GM19324 (cell line): Measurements from ENCODE around the gene BTBD16.

Experiments used
- ATAC-seq: cut with Tn5 transposase; IDR thresholded peaks from one replicate; pipeline ENCODE4 v1.9.1; 2021; ENCODE audit warnings: mild to moderate bottlenecking, moderate library complexity; ENCODE audit not compliant: unreplicated experiment, low FRiP score

The BTBD16 gene

DNA sequence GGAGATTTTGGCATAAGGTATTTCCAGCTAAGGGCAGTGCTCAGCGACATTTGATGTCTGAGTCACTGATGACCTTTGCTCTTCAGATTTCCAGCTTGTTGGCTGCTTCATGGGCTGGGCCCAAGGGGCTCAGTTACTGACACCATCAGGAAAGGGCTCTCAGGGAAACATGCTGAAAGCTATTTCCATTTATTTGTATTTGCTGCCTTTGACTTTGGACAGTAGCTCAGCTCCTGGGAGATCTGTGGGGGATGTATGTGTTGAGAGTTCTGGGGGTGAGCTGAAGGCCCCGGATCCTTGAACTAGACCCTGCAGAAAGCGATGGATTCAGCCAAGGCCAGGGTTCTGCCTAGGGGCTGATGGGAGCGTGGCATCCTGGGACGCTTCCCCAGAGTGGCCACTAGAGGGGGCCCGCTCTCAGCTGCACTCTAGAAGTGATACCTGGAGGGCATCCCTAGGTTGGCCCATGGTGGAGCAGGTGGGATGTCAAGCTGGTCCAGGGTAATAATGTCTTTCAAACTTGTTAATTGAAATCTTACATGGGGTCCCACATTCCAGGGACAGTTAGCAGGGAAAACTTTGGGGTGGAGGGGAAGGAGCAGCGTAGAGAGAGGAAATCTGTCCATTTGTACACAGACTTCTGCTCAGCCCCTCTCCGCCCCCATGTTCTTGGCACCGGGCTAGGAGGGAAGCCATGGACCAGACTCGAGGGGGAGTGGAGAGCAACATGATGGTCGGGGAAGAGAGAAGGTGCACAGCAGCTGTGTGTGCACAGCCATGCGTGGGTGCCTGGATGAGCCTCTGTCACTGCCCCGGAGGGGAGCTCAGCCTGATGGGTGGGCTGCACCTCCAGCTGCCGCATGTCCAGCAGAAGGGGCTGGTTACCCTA is 3.0 kb upstream of the BTBD16 start:
- ATAC-seq = peak; percentile 85

DNA sequence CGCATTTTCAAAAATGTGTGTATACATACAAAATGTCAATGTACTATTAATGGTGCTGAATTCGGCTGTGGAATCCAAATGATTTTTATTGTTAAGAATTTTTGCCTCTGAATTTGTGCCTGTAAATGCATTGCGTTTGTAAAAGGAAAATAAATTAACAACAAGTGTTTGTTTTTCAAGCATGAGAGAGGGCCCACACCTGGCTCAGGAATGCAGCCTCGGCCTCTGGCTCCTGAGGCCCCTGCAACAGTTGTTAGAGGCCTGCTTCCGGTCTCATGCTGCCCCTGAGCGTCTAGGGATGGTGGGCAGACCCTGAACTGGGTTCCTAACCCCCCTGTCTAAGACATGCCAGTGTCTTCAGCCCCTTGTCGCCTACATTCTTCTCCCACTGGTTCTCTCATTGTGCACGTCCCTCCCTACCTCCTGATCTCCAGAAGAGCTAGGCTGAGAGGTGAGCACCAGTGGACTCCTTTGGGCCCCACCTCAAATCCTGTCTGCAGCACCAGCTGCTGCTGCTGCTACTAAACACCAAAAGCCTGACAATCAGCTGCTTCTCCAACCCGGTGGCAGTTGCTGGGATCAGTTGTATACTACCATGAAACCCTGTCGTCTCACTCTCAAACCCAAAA is 1.9 kb upstream of the BTBD16 start:
- ATAC-seq = no peak

DNA sequence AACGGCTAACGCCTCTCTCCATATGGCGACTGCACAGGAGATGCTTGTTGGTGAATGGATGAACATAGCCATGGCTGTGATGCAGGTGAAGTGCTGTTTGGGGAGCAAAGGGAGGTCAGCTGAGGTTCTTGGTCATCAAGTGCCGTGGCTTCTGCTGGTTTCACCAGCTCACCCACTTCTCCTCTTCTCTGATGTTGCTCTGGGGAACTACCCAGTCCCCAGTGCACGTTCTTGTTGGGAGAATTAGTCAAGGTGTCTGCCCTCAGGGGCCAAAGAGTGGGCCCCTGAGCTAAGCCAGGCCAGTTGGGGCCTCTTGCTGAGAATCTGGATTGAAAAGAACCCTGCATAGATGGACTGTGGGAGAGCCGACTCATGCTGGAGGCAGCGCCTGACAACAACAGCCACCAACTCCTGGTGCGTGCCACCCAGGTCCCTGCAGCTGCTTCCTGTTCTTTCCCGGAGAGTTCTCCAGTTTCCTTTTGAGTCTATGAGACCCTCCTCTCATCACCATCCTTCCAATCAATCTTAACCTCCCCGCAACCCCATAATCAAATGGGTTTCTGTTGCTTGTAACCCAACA is 3.0 kb downstream of the BTBD16 start:
- ATAC-seq = no peak

DNA sequence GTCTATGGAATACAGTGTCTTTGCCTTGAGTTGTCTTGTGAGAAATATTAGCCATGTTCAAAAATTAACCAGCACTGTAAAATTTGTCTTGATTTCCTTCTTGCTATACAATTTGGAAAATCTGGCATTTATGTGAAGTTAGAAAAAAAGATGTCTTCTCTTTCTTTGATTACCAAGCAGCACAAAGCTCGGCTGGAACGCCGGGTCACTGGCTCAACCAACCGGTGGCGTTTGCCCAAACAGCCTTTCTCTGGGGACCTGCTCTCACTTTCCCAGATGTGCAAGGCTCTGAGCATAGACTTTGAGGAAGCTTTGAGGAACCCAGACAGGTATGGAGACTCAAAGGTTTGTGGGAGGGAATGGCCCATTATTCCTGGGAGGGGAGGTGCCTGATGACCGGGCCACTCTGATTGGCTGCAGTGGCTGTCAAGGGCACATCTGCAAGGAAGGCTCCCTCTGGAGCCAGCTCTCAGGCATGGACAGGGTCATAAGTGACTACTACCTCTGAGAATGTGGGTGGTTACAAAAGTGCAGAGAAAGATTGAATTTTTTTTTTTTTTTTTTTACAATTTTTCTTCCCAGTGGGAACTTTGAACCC is 5.6 kb downstream of the BTBD16 start:
- no peak for ATAC-seq

DNA sequence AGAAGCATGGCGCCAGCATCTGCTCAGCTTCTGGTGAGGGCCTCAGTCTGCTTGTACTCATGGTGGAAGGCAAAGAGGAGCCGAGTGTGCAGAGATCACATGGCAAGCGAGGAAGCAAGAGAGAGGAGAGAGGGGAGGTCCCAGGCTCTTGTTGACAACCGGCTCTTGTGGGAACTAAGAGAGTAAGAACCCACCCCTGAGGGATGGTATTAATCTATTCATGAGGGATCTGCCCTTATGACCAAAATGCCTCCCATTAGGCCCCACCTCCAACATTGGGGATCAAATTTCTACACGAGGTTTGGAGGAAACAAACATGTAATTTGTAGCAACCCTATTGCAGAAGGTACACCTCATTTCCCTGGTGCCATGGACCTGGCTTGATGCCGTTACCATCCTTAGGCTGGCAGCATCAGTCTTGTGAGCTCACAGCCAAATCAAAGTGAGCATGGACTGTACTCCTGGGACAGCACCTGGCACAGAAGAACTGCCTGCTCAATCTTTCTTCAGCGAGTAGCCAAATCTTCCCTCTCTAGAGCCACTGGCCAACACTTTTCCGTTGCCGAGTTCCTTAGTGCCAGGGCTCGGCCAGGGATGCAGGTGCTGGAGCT is 6.5 kb downstream of the BTBD16 start:
- ATAC-seq = no peak

DNA sequence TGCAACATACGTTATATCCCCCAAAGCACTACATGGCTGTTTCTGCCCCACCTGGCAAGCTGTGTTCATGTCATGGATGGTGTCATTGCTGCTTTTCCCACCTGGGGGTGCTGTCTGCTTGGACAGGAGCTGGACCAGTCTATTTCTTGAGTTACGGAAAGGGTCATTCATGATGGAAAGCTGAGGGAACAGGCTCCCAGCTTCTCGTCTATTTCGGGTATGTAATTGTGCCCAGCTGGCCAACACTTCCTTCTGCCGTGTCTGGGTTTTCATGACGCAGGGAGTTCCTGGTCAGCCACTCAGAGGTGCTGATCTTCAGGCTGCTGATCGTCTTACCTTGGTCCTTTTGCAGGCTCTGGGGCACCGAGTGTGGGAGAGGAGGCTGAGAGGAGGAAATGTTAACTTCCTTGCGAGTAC is 8.6 kb downstream of the BTBD16 start:
- ATAC-seq = no peak

DNA sequence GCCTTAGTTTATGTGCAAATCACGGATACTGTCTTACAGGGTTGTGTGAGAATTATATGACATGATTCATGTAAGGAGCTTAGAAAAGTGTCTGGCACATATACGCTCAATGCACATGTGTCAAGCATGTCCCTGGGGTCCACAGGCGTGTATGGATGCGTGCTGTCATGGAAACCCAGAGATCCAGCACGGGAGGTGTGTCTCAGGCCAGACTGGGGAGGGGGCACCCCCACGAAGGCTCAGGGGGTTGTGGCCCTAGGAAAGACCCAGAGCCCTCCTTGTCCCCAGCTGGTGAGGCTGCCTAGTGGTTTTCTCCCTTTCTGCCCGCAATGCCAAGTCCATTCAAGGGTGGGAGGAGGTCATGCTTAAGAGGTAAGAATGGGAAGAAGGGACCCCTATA is 9.1 kb downstream of the BTBD16 start:
- no peak for ATAC-seq

DNA sequence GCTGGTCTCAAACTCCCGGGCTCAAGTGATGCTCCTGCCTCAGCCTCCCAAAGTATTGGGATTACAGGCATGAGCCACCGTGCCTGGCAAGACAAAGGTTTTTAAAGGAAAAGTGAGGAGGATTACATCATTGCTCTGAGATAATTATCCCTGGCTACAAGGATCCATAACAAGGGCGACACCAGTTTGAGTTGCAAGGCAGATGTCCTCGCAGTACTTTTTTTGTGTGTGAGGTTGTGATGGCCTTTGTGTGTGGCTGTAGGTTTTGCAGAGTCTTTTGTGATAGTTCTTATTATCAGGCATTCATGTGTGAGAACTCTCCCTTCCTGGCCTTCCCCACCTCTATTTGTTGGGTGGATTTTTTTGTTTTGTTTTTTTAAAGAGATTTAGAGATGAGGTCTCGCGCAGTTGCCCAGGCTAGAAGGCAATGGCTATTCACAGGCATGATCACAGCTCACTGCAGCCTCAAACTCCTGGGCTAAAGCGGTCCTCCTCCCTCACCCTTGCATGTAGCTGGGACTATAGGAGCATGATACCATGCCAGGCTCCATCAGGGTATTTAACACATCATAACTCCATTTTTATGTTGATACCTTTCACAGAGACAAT is 10.0 kb downstream of the BTBD16 start:
- ATAC-seq = no peak

DNA sequence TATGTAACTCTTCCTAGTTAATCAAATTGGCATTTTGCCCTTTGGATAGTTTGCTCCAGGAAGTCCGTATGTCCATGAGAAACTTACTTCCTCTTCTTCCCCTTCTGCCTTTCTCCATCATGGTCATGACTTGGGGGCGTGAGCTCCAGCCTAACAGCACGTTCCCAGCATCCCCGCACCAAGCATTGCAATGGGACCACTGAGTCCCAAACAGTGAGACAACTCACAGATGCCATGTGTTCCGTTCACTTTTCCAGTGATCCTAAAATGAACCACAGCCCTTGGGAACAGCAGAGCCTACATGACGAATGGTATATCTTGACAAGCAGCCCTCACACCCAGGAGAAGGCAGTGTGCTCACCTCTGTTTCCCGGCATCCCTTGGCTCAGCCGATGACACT is 10.7 kb downstream of the BTBD16 start:
- ATAC-seq = no peak

DNA sequence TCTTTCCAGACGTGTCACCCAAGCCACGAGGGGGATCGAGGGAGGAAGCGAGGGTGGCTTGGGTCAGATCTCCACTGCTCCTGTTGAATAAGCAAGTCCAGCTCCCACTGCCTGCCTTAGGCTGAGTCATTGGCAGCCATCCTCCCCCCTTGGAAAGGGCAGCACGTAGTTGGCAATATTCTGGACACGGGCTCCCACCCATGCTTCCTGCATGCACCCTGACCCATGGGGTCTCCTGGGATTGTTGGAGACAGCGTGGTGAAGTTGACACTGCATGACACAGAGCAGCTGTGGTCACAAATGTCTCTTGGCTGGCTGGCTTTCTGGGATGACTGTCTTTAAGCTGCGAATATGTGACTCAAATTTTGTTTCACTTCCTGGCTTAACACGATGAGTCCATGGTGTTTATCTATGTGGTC is 11.2 kb downstream of the BTBD16 start:
- no peak for ATAC-seq

DNA sequence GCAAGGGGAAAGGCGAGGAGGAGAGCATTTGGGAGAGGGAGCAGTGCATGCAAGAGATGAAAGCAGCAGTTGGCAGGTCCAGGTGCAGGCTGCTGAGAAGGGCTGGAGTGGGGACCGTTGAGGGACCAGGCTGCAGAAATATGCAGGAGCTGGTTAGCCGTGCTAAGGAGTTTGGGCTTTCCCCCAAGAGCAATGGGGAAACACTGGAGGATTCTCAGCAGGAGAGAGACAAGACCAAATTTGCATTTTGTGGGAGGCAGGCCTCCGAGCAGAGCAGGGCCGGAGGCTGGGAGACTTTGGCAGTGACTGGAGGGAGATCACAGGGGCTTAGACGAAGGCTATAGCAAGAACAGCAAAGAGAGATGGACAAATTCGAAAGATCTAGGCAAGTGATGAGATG is 11.8 kb downstream of the BTBD16 start:
- ATAC-seq = no peak

DNA sequence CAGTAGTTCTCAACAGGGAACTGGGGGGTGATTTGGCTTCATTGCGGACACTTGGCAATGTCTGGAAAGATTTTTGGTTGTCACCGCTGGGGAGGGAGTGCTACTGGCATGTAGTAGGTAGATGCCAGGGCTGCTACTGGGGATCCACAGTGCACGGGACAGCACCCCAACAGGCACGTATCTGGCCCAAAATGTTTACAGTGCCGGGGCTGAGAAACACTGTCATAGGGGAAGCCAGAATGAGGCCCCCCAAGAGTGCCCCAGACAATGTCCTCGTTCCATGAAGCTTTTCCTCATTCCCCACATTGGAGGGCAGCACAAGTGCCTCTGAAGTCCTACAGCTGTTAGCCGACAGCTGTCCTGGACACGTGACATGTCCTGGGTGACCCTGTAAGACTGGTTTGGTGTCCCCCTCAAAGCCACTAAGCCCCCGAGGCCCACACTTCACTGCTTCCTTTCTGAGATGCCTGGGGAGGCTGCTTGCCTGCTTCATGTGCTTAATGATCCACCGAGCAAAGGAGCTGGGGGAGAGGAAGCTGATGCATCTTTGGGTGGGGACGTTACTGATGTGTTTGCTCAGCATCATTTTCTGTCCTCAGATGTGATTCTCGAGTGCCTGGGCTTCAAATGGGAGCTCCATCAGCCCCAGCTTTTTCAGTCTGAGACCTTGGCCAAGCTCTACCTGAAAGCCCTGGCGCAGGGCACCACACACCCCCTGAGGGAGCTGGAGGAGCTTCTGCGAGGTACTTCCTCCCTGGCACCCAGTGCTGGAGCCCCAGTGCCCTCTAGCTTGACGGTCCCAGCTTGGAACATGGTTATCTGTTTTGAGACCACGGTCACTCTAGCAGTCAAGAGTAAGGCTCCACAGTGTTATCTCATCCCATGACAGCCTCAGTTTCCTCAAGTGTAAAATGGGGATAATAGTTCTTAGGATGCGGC is 14.7 kb downstream of the BTBD16 start:
- ATAC-seq = no peak

DNA sequence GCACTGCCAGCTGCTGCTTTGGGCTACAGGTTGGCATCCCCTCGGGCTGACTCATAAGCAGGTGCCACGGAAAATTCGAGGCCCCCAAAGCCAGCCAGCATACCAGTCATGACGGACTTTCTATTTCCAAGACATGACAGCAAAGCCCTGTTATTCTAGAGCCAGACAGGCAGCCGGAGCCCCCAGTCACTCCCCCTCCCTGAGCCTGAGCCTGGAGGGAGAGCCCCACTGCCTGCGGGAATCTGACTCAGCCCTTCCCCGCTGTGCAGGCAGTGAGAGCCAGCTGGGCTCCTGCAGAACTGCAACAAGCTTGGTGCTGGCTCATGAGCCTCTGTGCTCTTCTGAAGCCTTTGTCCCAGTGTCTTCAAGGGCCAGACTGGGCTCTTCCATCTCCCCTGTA is 15.8 kb downstream of the BTBD16 start:
- no peak for ATAC-seq

DNA sequence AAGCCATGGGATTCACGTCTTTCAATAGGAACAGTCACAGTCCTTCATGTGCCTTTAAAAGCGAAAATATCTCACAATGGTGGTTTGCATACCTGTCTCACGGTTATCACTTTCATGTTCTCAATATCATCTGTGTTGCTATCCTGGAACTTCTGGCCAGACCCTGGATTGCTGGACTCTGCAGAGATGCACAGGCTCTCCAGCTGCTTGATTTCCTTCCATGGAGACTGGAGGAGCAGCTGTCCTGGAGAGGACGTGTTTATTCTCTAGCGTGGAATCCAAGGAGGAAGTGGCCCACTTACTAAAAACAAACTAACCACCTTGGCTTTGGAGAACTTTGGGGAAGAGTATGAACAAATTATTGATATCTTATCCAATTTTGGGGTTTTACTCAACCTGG is 16.5 kb downstream of the BTBD16 start:
- ATAC-seq = no peak

DNA sequence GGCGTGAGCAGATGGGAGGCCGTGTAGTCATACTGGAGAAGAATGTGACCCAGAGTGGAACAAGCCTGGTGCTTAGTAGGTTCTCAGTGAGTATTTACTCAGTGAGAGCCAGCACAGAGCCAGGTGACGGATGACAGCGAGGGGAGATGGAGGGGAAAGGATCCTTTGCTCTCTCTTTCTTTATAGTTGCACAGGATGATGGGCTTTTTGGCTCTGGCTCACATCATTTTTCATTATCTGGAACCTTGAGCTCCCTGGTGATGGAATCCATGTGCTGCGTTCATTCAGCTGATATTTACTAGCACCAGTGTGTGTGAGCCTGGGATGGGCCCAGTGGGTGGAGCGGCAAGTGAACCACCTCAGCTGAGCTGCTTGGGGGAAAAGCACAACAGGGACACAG is 17.2 kb downstream of the BTBD16 start:
- no peak for ATAC-seq

DNA sequence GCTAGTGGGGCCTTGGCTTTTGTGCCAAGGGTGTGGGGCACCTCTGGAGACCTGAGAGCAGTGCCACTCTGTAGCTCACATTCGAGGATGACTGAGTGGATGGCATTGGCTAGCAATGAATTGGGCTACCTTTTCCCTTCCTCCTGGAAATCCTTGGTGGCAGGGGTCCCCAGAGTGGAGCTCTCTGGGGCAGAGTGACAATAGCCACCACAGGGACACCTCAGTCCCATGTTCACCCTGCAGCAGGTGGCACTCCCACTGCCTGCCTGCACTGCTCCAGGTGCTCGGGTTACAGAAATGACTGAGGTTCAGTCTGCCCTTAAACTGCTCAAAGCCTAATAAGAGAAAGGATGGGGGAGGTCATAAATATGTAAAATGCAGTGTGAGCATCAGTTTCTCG is 17.8 kb downstream of the BTBD16 start:
- no peak for ATAC-seq

DNA sequence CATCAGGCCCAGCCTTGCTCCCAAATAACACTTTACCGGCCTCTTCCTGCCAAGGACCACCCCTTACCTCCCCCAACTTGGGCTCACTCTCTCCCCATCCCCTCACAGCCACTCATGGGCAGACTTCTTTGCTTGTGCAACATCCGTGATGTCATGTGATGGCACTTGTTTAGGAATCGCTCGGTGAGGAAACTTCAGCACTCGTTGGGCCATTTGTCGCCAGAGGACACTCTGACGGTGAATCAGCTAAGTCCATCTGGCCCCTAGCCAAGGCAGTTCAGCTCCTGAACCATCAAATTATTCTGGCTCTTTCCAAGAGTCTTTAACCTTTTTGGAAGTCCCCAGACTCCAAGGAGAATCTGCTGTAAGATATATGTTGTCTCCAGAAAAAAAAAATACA is 19.2 kb downstream of the BTBD16 start:
- no peak for ATAC-seq

DNA sequence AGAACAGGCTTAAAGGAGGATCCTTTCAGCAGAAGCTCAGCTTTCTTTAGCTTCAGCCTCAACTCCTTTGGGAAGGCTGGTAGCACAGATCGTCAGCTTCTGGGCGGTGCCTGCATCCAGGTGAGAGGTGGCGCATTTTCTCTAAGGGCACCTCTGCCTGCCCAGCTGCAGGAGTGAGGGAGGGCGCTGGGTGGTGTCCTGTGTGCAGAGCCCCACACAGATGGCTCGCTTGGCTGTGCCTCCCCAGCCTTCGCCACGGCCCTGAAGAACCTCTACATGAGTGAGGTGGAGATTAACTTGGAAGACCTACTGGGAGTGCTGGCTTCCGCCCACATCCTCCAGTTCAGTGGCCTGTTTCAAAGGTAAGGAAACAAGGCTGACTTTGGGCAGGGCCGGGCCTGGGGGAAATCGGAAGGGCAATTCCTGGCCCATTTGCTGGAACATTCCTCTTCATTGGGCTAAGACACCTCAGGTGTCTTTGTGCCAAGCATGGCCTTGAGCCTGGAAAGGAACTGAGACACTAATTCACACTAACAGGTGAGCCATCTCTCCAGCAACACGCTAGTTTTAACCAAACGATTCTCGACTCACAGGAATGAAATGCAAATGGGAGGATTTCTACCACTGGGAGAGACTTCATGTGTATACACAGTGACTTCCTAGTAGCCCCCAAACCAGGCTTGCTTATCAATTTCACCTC is 19.9 kb downstream of the BTBD16 start:
- ATAC-seq = no peak

DNA sequence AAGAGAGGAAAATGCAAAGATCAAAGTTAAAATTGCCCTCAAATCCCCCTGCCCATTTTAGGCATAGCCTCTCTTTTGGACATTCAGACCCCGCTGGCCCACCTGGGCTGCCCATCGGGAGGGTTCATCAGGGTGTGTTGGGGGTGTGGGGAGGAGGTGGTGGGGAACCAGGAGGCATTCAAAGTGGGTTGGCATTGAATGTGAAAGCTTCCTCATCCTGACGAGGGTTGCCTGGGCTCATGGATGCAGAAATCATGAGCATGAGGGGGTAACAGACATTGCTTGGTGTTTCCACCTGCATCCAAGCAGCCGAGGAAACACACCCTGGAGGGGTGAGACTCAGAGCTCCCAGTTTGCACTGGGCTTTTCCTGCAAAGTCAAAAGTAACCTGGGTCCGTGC is 20.6 kb downstream of the BTBD16 start:
- ATAC-seq = no peak
